Activated T-helper 1 cell treated with anti-CD3 and anti-CD28 coated beads, Interleukin-12 subunit alpha, Interleukin-12 subunit beta, Interleukin-2, Interleukin-4 antibody, amounts not matched to agents 30 ng/mL and 10 ng/mL and 1 ng/mL, durations not matched to agents 14 hours and 24 hours and 36 hours (primary cell): ENCODE results near the gene PCDHGA1. TPM values are rescaled to one million over a fixed set of nuclear protein-coding genes. Genes with fewer than 3 reads are reported as not detected.
A peak's percentile ranks its signal among the peaks of the same experiment; 100 is the strongest.

Experiments used
- DNase-seq: peaks from one replicate; pipeline ENCODE4 v3.0.0; 2021; ENCODE audit warnings: low spot score
- H3K27ac Mint-ChIP-seq: one replicate; pipeline ENCODE4 v1.8.0; 2021; ENCODE audit warnings: mild to moderate bottlenecking, mixed read lengths
- H3K27me3 Mint-ChIP-seq: one replicate; pipeline ENCODE4 v1.8.0; 2022; ENCODE audit warnings: mild to moderate bottlenecking, moderate library complexity, mixed read lengths; ENCODE audit not compliant: insufficient read depth
- H3K36me3 Mint-ChIP-seq: one replicate; pipeline ENCODE4 v1.8.0; 2021; ENCODE audit warnings: low read depth, mixed read lengths
- H3K4me1 Mint-ChIP-seq: one replicate; pipeline ENCODE4 v1.8.0; 2021; ENCODE audit warnings: low read depth, mixed read lengths
- H3K4me3 Mint-ChIP-seq: one replicate; pipeline ENCODE4 v1.8.0; 2021; ENCODE audit warnings: mild to moderate bottlenecking, moderate library complexity, mixed read lengths
- H3K9me3 Mint-ChIP-seq: one replicate; pipeline ENCODE4 v1.8.0; 2021; ENCODE audit warnings: mixed read lengths
- intact Hi-C: fragments of 100-400 bp; cut with micrococcal nuclease; formaldehyde crosslinking; loops from one replicate; pipeline ENCODE4 v1.15.1; 2024
- total RNA-seq: library from RNA; stranded (reverse); gene quantifications from 2 replicates; pipeline ENCODE4 v1.2.3, GENCODE V29; 2022

Gene PCDHGA1
- total RNA-seq, 1 donor from 2014 or later: 0.10 TPM

DNA sequence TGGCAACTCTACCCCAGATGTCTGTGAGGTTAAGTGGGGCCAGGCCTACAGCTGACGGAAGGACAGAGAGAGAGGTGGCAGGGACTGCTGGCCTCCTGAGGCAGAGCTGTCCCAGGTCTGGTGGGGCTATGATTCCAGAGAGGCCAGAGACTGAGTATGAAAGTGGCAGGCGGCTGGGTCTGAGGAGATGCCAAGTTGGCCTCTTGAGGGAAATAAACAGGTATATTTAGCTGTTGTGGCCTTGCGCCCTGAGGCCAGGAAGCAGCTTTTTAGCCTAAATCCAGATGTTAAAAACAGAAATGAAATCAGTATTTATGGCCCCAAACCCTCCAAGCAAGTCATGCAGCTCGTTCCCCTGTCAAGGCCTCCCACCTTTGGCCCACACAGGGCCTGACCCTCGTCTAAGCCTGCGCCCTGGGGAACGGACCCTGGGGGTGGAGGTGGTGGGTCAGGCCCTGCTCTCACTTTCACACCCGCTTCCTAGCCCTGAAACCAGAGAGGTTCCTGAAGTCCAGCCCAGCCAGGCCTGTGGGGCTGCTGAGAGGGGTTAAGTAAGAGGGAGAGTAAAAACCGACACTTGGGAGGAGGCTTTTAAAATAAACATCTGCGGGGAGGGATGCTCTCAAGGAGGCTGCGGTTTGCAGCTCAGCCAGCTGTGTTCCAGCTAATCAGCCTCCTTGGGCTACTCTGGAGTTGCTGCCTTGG, 177.2 kb downstream of the PCDHGA1 start:
- H3K4me1 Mint-ChIP-seq: peaks cover 6% of the 10 kb centered on the region
- no peak for DNase-seq
- H3K36me3 Mint-ChIP-seq: no peaks in the 10 kb centered on the region
- no peaks in the 10 kb centered on the region for H3K9me3 Mint-ChIP-seq
- no peak overlapping the region for H3K4me3 Mint-ChIP-seq
- intact Hi-C loops: no loop called here
- no peaks in the 10 kb centered on the region for H3K27me3 Mint-ChIP-seq
- no peak overlapping the region for H3K27ac Mint-ChIP-seq

- Mint-ChIP-seq H3K4me1 (peaks cover 14% of the 10 kb centered on the region), H3K27ac (no peak overlapping the region), H3K9me3 (no peaks in the 10 kb centered on the region), H3K4me3 (no peak overlapping the region), H3K36me3 (peaks cover 3% of the 10 kb centered on the region), H3K27me3 (no peaks in the 10 kb centered on the region)
- intact Hi-C loops: no loop called here
- no peak for DNase-seq
These were observed 178.1 kb downstream of the PCDHGA1 start for GRCh38 chr5:141508440-141508797.

DNA sequence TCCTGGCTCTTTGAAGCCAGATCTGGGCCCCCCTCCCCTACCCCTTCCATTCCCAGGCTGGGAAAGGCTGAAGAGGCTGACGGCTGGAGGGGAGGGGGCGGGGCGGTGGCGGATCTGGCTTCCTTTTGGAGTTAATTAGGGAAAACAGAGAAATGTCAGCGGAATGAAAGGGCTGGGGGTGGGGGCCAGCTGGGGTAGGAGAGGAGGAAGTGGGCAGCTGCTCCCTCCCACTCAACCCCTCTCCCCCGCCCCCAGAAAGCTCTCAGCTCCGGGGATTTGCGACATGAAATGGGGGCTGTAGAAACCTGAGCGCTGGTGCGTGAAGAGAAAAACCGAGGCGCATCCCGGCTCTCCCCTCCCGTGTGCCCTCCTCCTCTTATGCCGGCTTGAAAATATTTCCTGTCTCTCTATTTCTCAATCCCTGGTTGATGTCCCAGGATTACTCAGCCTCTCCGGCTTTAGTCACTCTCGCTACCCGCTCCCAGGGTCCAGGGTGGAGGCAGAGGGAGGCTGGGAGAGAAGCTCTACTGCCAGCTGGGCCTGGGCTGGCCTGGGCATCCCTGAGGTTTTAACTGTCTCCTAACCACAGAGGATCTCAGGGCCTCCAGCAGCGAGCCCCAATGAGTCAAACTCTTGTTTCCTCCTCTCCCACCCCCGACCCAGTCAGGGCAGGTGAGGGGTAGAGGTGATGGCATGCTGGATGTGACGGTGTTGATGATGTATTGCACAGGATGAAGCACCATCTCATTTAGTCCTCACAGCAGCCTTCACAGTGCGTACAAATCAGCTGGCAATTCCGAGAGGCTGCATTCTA, 178.7 kb downstream of the PCDHGA1 start:
- intact Hi-C loops: no loop called here
- Mint-ChIP-seq H3K4me1 (peaks cover 19% of the 10 kb centered on the region), H3K36me3 (peaks cover 3% of the 10 kb centered on the region), H3K27ac (no peak overlapping the region), H3K27me3 (no peaks in the 10 kb centered on the region), H3K9me3 (no peaks in the 10 kb centered on the region), H3K4me3 (no peak overlapping the region)
- no peak for DNase-seq

- peaks cover 22% of the 10 kb centered on the region for H3K4me1 Mint-ChIP-seq
- no peak overlapping the region for H3K4me3 Mint-ChIP-seq
- DNase-seq: no peak
- H3K27ac Mint-ChIP-seq: no peak overlapping the region
- peaks cover 3% of the 10 kb centered on the region for H3K36me3 Mint-ChIP-seq
- H3K9me3 Mint-ChIP-seq: no peaks in the 10 kb centered on the region
- intact Hi-C loops: no loop called here
- H3K27me3 Mint-ChIP-seq: no peaks in the 10 kb centered on the region
These were observed 179.8 kb downstream of the PCDHGA1 start for GRCh38 chr5:141510160-141510559.

- intact Hi-C loops: no loop called here
- Mint-ChIP-seq H3K27ac (peak overlapping the region; percentile 31), H3K27me3 (no peaks in the 10 kb centered on the region), H3K4me3 (no peak overlapping the region), H3K9me3 (no peaks in the 10 kb centered on the region), H3K4me1 (peaks cover 30% of the 10 kb centered on the region), H3K36me3 (peaks cover 7% of the 10 kb centered on the region)
- no peak for DNase-seq
These were observed 180.7 kb downstream of the PCDHGA1 start for GRCh38 chr5:141510850-141511601.

GRCh38 chr5:141511771-141512325, 181.5 kb downstream of the PCDHGA1 start:
- DNase-seq: no peak
- H3K9me3 Mint-ChIP-seq: no peaks in the 10 kb centered on the region
- H3K27ac Mint-ChIP-seq: peak overlapping the region; percentile 31
- no peaks in the 10 kb centered on the region for H3K27me3 Mint-ChIP-seq
- intact Hi-C loops: loop anchor here (1.0 to 2.0 kb wide), 6 partner anchors 37 to 191 kb away; partner anchors contain the start of genes PCDHGA10, PCDHGB7, PCDHGC3 and TAF7
- peaks cover 37% of the 10 kb centered on the region for H3K4me1 Mint-ChIP-seq
- no peak overlapping the region for H3K4me3 Mint-ChIP-seq
- H3K36me3 Mint-ChIP-seq: peaks cover 15% of the 10 kb centered on the region

DNA sequence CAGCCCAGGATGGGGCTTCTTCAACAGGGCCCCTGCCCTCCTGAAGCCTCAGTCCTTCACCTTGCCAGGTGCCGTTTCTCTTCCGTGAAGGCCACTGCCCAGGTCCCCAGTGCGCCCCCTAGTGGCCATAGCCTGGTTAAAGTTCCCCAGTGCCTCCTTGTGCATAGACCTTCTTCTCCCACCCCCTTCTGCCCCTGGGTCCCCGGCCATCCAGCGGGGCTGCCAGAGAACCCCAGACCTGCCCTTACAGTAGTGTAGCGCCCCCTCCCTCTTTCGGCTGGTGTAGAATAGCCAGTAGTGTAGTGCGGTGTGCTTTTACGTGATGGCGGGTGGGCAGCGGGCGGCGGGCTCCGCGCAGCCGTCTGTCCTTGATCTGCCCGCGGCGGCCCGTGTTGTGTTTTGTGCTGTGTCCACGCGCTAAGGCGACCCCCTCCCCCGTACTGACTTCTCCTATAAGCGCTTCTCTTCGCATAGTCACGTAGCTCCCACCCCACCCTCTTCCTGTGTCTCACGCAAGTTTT, 182.1 kb downstream of the PCDHGA1 start:
- H3K27ac Mint-ChIP-seq: peak overlapping the region; percentile 95
- peak; percentile 74 for DNase-seq
- peaks cover 18% of the 10 kb centered on the region for H3K36me3 Mint-ChIP-seq
- no peaks in the 10 kb centered on the region for H3K27me3 Mint-ChIP-seq
- intact Hi-C loops: loop anchor here (1.0 to 2.0 kb wide), 6 partner anchors 37 to 192 kb away; partner anchors contain the start of genes PCDHGA10, PCDHGB7, PCDHGC3 and TAF7
- H3K9me3 Mint-ChIP-seq: no peaks in the 10 kb centered on the region
- H3K4me1 Mint-ChIP-seq: peaks cover 37% of the 10 kb centered on the region
- peak overlapping the region; percentile 87 for H3K4me3 Mint-ChIP-seq

- Mint-ChIP-seq H3K4me3 (peak overlapping the region; percentile 87), H3K27ac (peak overlapping the region; percentile 95), H3K4me1 (peaks cover 37% of the 10 kb centered on the region), H3K9me3 (no peaks in the 10 kb centered on the region), H3K27me3 (no peaks in the 10 kb centered on the region), H3K36me3 (peaks cover 25% of the 10 kb centered on the region)
- DNase-seq: no peak
- intact Hi-C loops: loop anchor here (1.0 to 2.0 kb wide), 7 partner anchors 38 to 192 kb away; partner anchors contain the start of genes PCDHGA10, PCDHGA12, PCDHGB7 and PCDHGC3
These were observed 182.8 kb downstream of the PCDHGA1 start for GRCh38 chr5:141512911-141513626.

- intact Hi-C loops: loop anchor here (1.0 to 2.0 kb wide), 5 partner anchors 11 to 193 kb away; partner anchors contain the start of genes PCDHGA10, PCDHGA12 and TAF7
- Mint-ChIP-seq H3K9me3 (no peaks in the 10 kb centered on the region), H3K4me3 (peak overlapping the region; percentile 87), H3K27me3 (no peaks in the 10 kb centered on the region), H3K27ac (peak overlapping the region; percentile 95), H3K4me1 (peaks cover 37% of the 10 kb centered on the region), H3K36me3 (peaks cover 30% of the 10 kb centered on the region)
- DNase-seq: no peak
These were observed 183.5 kb downstream of the PCDHGA1 start for GRCh38 chr5:141513627-141514329.

DNA sequence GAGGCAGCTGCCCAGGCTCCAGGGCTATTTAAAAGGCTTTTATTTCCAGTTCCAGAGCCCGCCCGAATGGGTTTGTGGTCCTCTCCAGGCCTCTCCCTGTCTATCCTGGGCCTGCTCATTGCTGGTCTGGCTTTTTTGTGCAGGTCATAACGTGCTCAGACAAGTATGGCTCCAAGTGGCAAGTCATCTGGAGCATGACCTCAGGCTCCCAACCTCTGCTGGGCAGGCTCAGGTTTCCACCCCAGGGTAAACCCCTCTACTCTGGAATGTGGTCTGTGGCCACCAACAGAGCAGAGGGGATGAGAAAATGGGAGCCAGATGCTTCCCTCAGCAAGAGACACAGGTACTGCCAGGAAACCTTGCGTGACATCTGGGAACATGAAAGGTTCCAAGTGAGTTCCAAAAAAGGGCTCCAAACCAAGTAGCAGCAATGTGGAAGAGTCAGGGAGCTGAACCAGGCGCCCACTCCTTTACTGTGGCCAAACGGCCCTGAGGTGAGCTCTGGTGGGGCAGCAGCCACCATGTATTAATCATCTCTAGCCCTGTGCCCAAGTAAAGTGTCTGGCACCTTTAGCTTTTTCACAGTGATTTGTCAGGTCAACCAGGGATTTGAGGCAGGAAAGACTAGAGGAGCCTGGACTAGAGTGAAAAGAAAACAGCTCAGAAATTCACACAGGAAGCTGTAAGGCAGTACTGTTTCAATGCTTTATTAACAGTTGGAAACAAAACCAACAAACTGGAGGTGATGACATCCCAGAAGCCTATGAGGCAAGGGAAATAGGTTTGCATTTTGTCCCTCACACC, 184.2 kb downstream of the PCDHGA1 start:
- peak overlapping the region; percentile 20 for H3K4me3 Mint-ChIP-seq
- intact Hi-C loops: loop anchor here (1.0 kb wide), 1 partner anchor 10 kb away; no protein-coding TSS in a partner anchor
- peaks cover 33% of the 10 kb centered on the region for H3K4me1 Mint-ChIP-seq
- no peak for DNase-seq
- H3K27ac Mint-ChIP-seq: peak overlapping the region; percentile 31
- peaks cover 37% of the 10 kb centered on the region for H3K36me3 Mint-ChIP-seq
- no peaks in the 10 kb centered on the region for H3K27me3 Mint-ChIP-seq
- H3K9me3 Mint-ChIP-seq: no peaks in the 10 kb centered on the region

- no peaks in the 10 kb centered on the region for H3K27me3 Mint-ChIP-seq
- DNase-seq: no peak
- intact Hi-C loops: no loop called here
- H3K4me1 Mint-ChIP-seq: peaks cover 33% of the 10 kb centered on the region
- peak overlapping the region; percentile 67 for H3K27ac Mint-ChIP-seq
- H3K36me3 Mint-ChIP-seq: peaks cover 42% of the 10 kb centered on the region
- H3K4me3 Mint-ChIP-seq: no peak overlapping the region
- no peaks in the 10 kb centered on the region for H3K9me3 Mint-ChIP-seq
These were observed 184.8 kb downstream of the PCDHGA1 start for GRCh38 chr5:141515141-141515540.
